ENCODE measurements around the gene TTC34.
"Not testable (repeated sequence)": the region's sequence is repeated elsewhere in the genome, so short reads cannot be mapped to it uniquely, and the experiment has no call there.

The TTC34 gene

GRCh38 chr1:2786329-2787162 lies 14.9 kb downstream of the TTC34 start:
- Histone ChIP-seq H3K4me1 (ENCODE audit: control insufficient read depth, insufficient read depth, low read length) (no peaks in the 10 kb centered on the region), H3K27me3 (ENCODE audit: control insufficient read depth, insufficient read depth, low read length) (peaks cover 43% of the 10 kb centered on the region), H3K36me3 (ENCODE audit: control insufficient read depth, insufficient read depth, low read length) (no peaks in the 10 kb centered on the region), H3K9me3 (ENCODE audit: control insufficient read depth, low read length) (peaks cover 4% of the 10 kb centered on the region), H3K9ac (ENCODE audit: low read length) (no peak overlapping the region), H3K4me3 (ENCODE audit: low read length) (no peak overlapping the region)

- no peaks in the 10 kb centered on the region for H3K4me1 ChIP-seq (ENCODE audit: control insufficient read depth, insufficient read depth, low read length)
- H3K9me3 ChIP-seq (ENCODE audit: control insufficient read depth, low read length) = peaks cover 5% of the 10 kb centered on the region
- no peak overlapping the region for H3K9ac ChIP-seq (ENCODE audit: low read length)
- no peak overlapping the region for H3K4me3 ChIP-seq (ENCODE audit: low read length)
- H3K36me3 ChIP-seq (ENCODE audit: control insufficient read depth, insufficient read depth, low read length) = no peaks in the 10 kb centered on the region
- peaks cover 43% of the 10 kb centered on the region for H3K27me3 ChIP-seq (ENCODE audit: control insufficient read depth, insufficient read depth, low read length)
Measured at GRCh38 chr1:2785631-2786328, 15.7 kb downstream of the TTC34 start.

- Histone ChIP-seq H3K27me3 (ENCODE audit: control insufficient read depth, insufficient read depth, low read length) (peaks cover 35% of the 10 kb centered on the region), H3K9me3 (ENCODE audit: control insufficient read depth, low read length) (peaks cover 5% of the 10 kb centered on the region), H3K4me3 (ENCODE audit: low read length) (no peak overlapping the region), H3K9ac (ENCODE audit: low read length) (no peak overlapping the region), H3K4me1 (ENCODE audit: control insufficient read depth, insufficient read depth, low read length) (no peaks in the 10 kb centered on the region), H3K36me3 (ENCODE audit: control insufficient read depth, insufficient read depth, low read length) (no peaks in the 10 kb centered on the region)
Measured at GRCh38 chr1:2784854-2785630, 16.5 kb downstream of the TTC34 start.

GRCh38 chr1:2783435-2784397 lies 17.8 kb downstream of the TTC34 start:
- Histone ChIP-seq H3K9ac (ENCODE audit: low read length) (no peak overlapping the region), H3K27me3 (ENCODE audit: control insufficient read depth, insufficient read depth, low read length) (peaks cover 25% of the 10 kb centered on the region), H3K36me3 (ENCODE audit: control insufficient read depth, insufficient read depth, low read length) (no peaks in the 10 kb centered on the region), H3K4me1 (ENCODE audit: control insufficient read depth, insufficient read depth, low read length) (no peaks in the 10 kb centered on the region), H3K9me3 (ENCODE audit: control insufficient read depth, low read length) (peaks cover 5% of the 10 kb centered on the region), H3K4me3 (ENCODE audit: low read length) (no peak overlapping the region)

- H3K27me3 ChIP-seq (ENCODE audit: control insufficient read depth, insufficient read depth, low read length) = peaks cover 19% of the 10 kb centered on the region
- H3K4me1 ChIP-seq (ENCODE audit: control insufficient read depth, insufficient read depth, low read length) = no peaks in the 10 kb centered on the region
- H3K9ac ChIP-seq (ENCODE audit: low read length) = no peak overlapping the region
- peaks cover 5% of the 10 kb centered on the region for H3K9me3 ChIP-seq (ENCODE audit: control insufficient read depth, low read length)
- no peaks in the 10 kb centered on the region for H3K36me3 ChIP-seq (ENCODE audit: control insufficient read depth, insufficient read depth, low read length)
- H3K4me3 ChIP-seq (ENCODE audit: low read length) = no peak overlapping the region
Measured at GRCh38 chr1:2783069-2783434, 18.4 kb downstream of the TTC34 start.

- Histone ChIP-seq H3K9me3 (ENCODE audit: control insufficient read depth, low read length) (peaks cover 5% of the 10 kb centered on the region), H3K9ac (ENCODE audit: low read length) (no peak overlapping the region), H3K36me3 (ENCODE audit: control insufficient read depth, insufficient read depth, low read length) (no peaks in the 10 kb centered on the region), H3K4me3 (ENCODE audit: low read length) (no peak overlapping the region), H3K4me1 (ENCODE audit: control insufficient read depth, insufficient read depth, low read length) (no peaks in the 10 kb centered on the region), H3K27me3 (ENCODE audit: control insufficient read depth, insufficient read depth, low read length) (peaks cover 6% of the 10 kb centered on the region)
Measured at GRCh38 chr1:2781627-2782026, 19.9 kb downstream of the TTC34 start.

GRCh38 chr1:2778220-2778592 lies 23.3 kb downstream of the TTC34 start:
- Histone ChIP-seq H3K4me1 (ENCODE audit: control insufficient read depth, insufficient read depth, low read length) (no peaks in the 10 kb centered on the region), H3K9ac (ENCODE audit: low read length) (no peak overlapping the region), H3K36me3 (ENCODE audit: control insufficient read depth, insufficient read depth, low read length) (no peaks in the 10 kb centered on the region), H3K9me3 (ENCODE audit: control insufficient read depth, low read length) (peaks cover 5% of the 10 kb centered on the region), H3K27me3 (ENCODE audit: control insufficient read depth, insufficient read depth, low read length) (no peaks in the 10 kb centered on the region), H3K4me3 (ENCODE audit: low read length) (no peak overlapping the region)

GRCh38 chr1:2777424-2778219 lies 23.9 kb downstream of the TTC34 start:
- Histone ChIP-seq H3K9ac (ENCODE audit: low read length) (no peak overlapping the region), H3K36me3 (ENCODE audit: control insufficient read depth, insufficient read depth, low read length) (no peaks in the 10 kb centered on the region), H3K9me3 (ENCODE audit: control insufficient read depth, low read length) (peaks cover 5% of the 10 kb centered on the region), H3K4me3 (ENCODE audit: low read length) (no peak overlapping the region), H3K27me3 (ENCODE audit: control insufficient read depth, insufficient read depth, low read length) (no peaks in the 10 kb centered on the region), H3K4me1 (ENCODE audit: control insufficient read depth, insufficient read depth, low read length) (no peaks in the 10 kb centered on the region)

GRCh38 chr1:2775333-2775732 lies 26.2 kb downstream of the TTC34 start:
- H3K9me3 ChIP-seq (ENCODE audit: control insufficient read depth, low read length); H3K4me3 ChIP-seq (ENCODE audit: low read length); H3K27me3 ChIP-seq (ENCODE audit: control insufficient read depth, insufficient read depth, low read length); H3K4me1 ChIP-seq (ENCODE audit: control insufficient read depth, insufficient read depth, low read length); H3K36me3 ChIP-seq (ENCODE audit: control insufficient read depth, insufficient read depth, low read length); H3K9ac ChIP-seq (ENCODE audit: low read length): not testable (repeated sequence)

- not testable (repeated sequence) for H3K27me3 ChIP-seq (ENCODE audit: control insufficient read depth, insufficient read depth, low read length); H3K4me1 ChIP-seq (ENCODE audit: control insufficient read depth, insufficient read depth, low read length); H3K36me3 ChIP-seq (ENCODE audit: control insufficient read depth, insufficient read depth, low read length); H3K4me3 ChIP-seq (ENCODE audit: low read length); H3K9me3 ChIP-seq (ENCODE audit: control insufficient read depth, low read length); H3K9ac ChIP-seq (ENCODE audit: low read length)
Measured at GRCh38 chr1:2768052-2768451, 33.4 kb downstream of the TTC34 start.

- not testable (repeated sequence) for H3K27me3 ChIP-seq (ENCODE audit: control insufficient read depth, insufficient read depth, low read length); H3K9ac ChIP-seq (ENCODE audit: low read length); H3K4me1 ChIP-seq (ENCODE audit: control insufficient read depth, insufficient read depth, low read length); H3K36me3 ChIP-seq (ENCODE audit: control insufficient read depth, insufficient read depth, low read length); H3K4me3 ChIP-seq (ENCODE audit: low read length); H3K9me3 ChIP-seq (ENCODE audit: control insufficient read depth, low read length)
Measured at GRCh38 chr1:2759433-2759832, 42.1 kb downstream of the TTC34 start.
